Central memory CD4-positive, alpha-beta T cell (primary cell): Measurements from ENCODE around the gene CEP57.
"Not testable (repeated sequence)": the region's sequence is repeated elsewhere in the genome, so short reads cannot be mapped to it uniquely, and the experiment has no call there.

Source experiments
- DNase-seq: peaks from one replicate; pipeline ENCODE4 v3.0.0; 2022

Gene CEP57

DNA sequence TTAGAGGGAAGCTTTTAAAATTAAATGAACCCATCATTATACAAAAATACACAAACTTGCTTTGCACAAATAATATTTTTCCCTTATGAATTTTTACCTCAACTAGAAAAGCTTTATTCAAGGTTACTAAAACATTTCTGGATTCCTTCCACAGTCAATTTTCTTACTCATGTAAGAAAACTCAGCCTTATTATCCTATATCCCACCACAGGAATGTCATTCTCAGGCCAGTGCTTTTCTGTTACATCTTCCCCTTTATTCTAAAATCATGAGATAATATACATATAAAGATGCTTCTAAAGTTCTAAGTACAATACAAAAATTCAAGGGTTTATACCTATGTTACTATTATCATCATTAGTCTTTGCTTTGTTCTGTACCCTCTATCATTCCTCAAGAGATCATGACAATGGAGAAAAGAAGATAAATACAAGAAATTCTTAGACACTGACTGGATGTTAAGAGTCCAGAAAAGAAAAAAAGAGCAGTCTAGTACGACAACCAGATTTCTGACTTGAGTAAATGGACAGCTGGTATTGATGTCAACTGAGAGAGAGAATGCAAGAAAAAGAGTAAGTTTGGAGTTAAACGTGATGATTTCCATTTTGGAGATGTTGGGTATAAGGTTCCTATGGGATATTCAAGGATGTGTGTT is 73.3 kb downstream of the CEP57 start:
- no peak for DNase-seq

DNA sequence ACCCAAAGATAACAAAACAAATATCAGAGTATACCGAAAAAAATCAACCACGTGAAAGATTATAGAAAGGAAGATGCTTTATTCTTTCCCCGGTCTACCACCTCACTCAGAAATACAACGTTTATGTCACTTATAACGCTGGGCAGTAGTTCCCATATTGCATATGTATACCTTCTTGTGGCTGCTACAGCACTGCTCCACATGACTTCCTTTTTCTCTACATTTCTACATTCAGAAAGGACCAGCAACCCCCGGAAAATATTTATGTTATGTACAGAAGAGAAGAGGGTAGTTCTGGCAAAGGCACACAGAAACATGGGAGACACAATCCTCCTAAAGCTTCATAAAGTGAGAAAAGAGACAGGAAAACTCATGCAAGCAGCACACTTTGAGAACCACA is 76.8 kb downstream of the CEP57 start:
- DNase-seq = no peak

DNA sequence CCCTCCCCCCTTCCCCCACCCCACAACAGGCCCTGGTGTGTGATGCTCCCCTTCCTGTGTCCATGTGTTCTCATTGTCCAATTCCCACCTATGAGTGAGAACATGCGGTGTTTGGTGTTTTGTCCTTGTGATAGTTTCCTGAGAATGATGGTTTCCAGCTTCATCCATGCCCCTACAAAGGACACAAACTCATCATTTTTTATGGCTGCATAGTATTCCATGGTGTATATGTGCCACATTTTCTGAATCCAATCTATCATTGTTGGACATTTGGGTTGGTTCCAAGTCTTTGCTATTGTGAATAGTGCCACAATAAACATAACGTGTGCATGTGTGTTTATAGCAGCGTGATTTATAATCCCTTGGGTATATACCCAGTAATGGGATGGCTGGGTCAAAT is 80.6 kb downstream of the CEP57 start:
- not testable (repeated sequence) for DNase-seq

DNA sequence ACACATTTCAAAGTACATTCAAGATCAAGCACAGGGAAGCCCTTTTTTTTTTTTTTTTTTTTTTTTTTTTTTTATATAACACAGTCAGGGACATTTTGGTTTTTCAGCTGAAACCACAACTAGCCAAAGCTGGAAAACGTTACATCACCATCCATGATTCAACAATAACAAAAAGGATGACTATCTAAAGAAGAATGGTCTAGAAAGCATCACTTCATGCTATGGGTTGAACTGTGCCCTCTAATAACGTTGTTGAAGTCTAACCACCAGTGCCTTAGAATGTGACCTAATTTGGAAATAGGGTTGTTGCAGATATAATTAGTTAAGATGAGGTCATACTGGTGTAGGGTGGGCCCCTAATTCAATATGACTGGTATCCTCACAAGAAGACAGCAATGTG is 87.0 kb downstream of the CEP57 start:
- DNase-seq = no peak
